ENCODE data around the gene CITED1.
A peak's percentile ranks its signal among the peaks of the same experiment; 100 is the strongest.

Gene CITED1

GRCh38 chrX:72309297-72310071, 3.8 kb upstream of the CITED1 start:
- H3K4me3 ChIP-seq (ENCODE audit: low read depth, low read length), result no peak overlapping the region

DNA sequence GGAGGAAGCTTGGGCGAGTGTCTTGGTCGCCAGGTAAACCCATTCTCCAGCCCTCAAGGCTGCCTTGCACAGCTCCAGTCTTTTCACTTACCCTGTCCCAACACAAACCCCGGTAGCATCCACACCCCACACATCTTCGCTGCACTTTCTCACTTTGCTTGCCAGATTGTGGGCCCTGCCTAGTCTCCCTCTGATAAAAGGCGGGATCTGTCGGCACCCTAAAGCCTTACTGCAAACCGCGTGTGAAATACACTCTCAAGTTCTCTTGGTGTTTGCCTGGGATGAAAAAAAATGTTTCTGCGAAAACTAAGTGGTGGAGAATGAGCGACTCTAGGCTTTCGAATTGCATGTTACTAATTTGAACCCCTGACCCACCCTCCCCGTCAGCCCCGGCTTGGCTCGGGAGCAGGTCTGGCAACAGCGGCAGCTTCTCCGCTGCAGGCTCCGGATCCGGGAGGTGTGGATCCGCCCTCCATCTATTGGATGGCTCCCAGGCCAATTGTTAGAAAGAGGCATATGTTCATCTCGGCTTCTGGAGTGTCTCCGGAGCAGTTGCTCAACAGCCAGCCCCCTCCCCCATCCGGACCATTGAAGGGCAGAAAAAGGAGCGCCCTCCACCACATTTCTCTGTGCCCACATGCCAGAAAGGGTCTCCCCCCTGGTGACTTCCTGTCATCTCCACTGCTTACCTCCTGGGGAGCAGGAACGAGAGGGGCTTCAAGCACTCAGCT, 3.0 kb upstream of the CITED1 start:
- no peak overlapping the region for H3K4me3 ChIP-seq (ENCODE audit: low read depth, low read length)

DNA sequence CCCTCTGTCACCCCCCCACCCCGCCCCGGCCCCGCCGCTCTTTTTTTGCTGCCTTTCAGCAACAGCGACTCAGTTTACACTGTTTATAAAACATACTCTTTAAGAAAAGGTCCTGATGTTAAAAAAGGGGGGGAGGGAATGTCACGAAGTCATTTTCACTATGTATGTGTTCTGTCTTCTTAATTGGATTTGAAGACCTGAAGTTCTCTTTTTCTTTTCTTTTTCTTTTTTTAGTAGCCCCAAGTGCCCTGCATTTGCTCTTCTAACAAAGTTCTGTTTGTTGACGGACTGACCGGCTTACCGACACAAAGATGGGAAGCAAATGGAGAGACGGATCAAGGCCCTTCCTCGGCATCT, 2.5 kb upstream of the CITED1 start:
- no peak overlapping the region for H3K4me3 ChIP-seq (ENCODE audit: low read depth, low read length)

- no peak overlapping the region for H3K4me3 ChIP-seq (ENCODE audit: low read depth, low read length)
These were observed 1.9 kb upstream of the CITED1 start for GRCh38 chrX:72307646-72308051.

- H3K4me3 ChIP-seq (ENCODE audit: low read depth, low read length), result peak overlapping the region; percentile 27
These were observed 1.3 kb upstream of the CITED1 start for GRCh38 chrX:72306851-72307645.

GRCh38 chrX:72306085-72306801, 529 bp upstream of the CITED1 start:
- H3K4me3 ChIP-seq (ENCODE audit: low read depth, low read length), result peak overlapping the region; percentile 27

DNA sequence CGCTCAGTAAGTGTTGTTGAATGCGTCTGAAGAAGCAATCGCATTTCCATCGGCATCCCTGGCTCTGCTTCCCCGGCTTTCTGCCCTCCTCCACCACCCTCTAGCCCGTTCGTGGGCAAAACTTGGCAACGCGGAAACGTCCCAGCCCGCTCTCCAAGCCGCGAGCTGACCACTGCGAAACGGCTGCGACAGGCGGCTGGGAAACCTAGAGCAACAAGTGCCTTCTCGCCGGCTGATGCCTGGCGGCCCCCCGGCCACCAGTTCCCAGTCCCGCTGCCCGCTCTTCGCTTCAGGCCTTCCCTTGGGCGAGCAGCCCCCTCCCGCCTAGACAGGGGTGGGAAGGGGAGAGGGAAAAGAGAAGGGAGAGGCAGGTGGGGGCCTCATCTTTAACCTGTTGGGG, 837 bp downstream of the CITED1 start:
- peak overlapping the region; percentile 13 for H3K4me3 ChIP-seq (ENCODE audit: low read depth, low read length)

- no peak overlapping the region for H3K4me3 ChIP-seq (ENCODE audit: low read depth, low read length)
These were observed 3.9 kb downstream of the CITED1 start for GRCh38 chrX:72301781-72302180.

- H3K4me3 ChIP-seq (ENCODE audit: low read depth, low read length), result no peak overlapping the region
These were observed 5.7 kb downstream of the CITED1 start for GRCh38 chrX:72299891-72300630.

DNA sequence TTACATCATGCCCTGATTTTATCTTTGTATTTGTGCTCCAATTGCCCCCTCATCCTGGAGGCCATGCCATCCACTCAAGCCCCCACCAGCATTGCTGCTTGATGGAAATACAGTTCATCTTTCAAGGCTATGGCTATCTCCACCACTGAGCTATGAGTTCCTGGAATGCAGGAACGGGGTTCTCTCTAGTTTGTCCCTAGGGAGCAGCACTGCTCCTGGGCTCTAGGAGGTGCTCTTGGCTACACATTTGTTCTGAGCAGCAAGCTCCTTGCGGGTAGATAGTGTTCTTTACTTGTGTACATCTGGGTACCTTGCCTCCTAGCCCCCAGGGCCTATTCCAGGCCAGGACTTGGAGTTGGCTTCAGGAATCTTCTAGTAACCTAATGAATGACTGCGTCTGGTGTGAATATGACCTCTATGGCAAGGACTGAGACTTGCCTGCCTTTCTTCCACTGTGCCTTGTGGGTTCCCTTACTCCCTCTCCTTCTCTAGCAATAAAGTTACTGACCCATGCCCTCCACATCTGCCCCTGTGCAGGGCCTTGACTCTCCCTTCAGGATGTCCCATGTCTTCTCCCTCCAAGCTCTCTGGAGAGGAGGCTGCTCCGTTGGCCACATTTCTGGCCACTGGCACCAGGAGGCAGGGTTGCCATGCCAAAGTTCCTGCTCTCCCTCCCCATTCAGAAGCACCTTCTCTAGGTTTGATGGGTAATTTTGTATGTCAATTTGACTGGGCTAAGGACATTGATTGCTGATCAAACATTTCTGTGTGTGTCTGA, 7.6 kb downstream of the CITED1 start:
- no peak overlapping the region for H3K4me3 ChIP-seq (ENCODE audit: low read depth, low read length)

DNA sequence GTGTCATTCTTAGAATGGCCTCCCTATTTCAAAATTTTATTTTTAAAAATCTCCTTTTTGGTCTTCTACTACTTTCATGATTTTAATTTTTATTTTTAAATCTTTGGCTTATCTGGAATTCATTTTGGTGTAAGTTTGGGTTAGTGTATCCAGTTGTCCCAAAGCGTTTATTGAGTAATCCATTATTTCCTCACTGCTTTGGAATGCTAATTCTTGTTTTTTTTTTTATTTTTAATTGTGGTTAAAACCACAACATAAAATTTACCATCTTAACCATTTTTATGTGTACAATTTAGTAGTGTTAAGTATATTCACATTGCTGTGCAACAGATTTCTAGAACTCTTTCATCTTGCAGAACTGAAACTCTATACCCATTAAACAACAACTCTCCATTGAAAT, 8.7 kb downstream of the CITED1 start:
- H3K4me3 ChIP-seq (ENCODE audit: low read depth, low read length), result no peak overlapping the region

DNA sequence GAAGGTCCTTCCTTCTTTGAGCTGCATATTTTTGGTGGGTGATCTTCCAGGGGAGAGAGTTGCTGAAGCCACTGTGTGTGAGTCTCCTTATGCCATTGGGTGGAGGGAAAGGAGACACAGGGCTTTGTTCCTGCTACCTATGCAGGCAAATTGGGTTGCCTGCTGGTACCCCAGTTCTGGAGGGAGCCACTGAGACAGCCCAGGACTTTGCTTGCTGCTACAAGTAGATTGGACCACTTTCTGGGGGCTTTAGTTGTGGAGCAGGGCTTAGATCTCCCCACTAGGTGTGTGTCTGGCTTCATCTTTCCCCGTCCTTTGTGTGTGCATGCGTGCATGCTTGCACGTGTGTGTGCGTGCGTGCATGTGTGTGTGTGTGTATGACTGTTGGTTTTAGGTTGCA, 10.0 kb downstream of the CITED1 start:
- H3K4me3 ChIP-seq (ENCODE audit: low read depth, low read length), result no peak overlapping the region

- no peak overlapping the region for H3K4me3 ChIP-seq (ENCODE audit: low read depth, low read length)
These were observed 11.2 kb downstream of the CITED1 start for GRCh38 chrX:72294497-72294896.

- H3K4me3 ChIP-seq (ENCODE audit: low read depth, low read length), result no peak overlapping the region
These were observed 23.4 kb downstream of the CITED1 start for GRCh38 chrX:72282302-72282701.

- H3K4me3 ChIP-seq (ENCODE audit: low read depth, low read length), result no peak overlapping the region
These were observed 25.3 kb downstream of the CITED1 start for GRCh38 chrX:72280321-72280845.

DNA sequence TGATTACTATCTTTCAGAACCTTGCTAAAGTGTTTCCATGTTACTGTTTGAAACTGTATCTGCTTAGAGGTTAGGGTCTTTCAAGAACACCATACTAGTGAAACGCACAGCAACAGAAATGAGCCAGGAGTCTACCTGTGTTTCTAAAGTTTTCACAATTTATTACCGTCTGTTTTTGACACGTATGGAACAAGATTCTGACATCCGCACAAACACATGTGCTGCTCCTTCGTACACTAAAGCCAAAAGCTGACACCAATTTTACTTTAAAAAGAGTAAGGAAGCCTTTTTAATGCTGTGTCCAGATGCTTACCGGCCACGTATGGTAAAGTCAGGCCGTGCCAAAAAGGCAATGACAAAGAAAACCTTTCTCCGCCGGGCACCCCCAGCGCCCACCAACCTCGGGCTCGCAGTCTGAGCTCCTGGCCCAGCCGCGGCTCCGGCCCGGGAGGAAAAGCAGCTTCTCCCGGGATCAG, 29.2 kb downstream of the CITED1 start:
- peak overlapping the region; percentile 83 for H3K4me3 ChIP-seq (ENCODE audit: low read depth, low read length)

DNA sequence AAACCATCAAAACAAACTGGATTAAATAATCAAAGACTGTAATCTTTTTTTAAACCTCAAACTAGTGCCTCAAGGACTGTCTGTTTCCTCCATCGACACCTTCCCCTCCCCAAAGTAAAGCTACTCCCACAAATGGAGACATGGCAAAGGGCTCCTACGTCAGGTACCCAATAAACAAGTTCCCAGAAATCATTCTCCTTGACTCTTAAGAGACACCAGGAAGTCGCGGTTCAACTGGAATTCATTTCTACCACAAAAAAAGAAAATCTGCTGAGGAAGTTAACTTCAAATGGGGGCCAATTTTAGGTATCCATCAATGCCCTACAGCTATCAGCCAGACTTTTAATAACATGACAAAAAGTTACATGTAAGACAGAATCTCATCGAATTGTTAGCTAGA, 31.2 kb downstream of the CITED1 start:
- no peak overlapping the region for H3K4me3 ChIP-seq (ENCODE audit: low read depth, low read length)

DNA sequence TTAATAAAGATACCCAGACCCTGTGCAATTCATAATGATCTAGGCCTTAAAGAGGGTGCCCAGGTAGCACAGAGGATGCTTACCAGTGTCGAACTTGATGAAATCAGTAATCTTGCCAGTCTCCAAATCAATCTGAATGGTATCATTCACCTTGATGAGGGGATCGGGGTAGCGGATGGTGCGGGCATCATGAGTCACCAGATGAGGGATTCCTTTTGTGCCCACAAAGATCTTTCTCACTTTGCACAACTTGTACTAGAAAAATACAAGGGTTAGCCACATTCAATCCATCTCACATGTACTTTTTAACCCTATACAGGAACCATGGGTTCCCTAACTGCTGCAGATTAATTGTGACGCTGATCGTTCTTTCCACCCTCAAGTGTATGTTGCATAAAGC, 32.0 kb downstream of the CITED1 start:
- H3K4me3 ChIP-seq (ENCODE audit: low read depth, low read length), result no peak overlapping the region

- H3K4me3 ChIP-seq (ENCODE audit: low read depth, low read length), result no peak overlapping the region
These were observed 32.8 kb downstream of the CITED1 start for GRCh38 chrX:72272868-72273267.

Measured in iPS-11a (cell line).